AML-193 (cell line): ENCODE data around the gene CD82.
"Not testable (repeated sequence)": the region's sequence is repeated elsewhere in the genome, so short reads cannot be mapped to it uniquely, and the experiment has no call there.

Source experiments
- DNase-seq, 2 experiments: peaks; one replicate each; lab custom pipeline; 2025; lab: John Stamatoyannopoulos, UW

Gene CD82

GRCh38 chr11:44535191-44535980 is 30.1 kb upstream of the CD82 start:
- DNase-seq = no peak

GRCh38 chr11:44536788-44537516 is 28.5 kb upstream of the CD82 start:
- no peak for DNase-seq

- no peak for DNase-seq
Measured at GRCh38 chr11:44537679-44538078, 27.8 kb upstream of the CD82 start.

- DNase-seq = peak; percentile 34 to 50
Measured at GRCh38 chr11:44538375-44539054, 26.9 kb upstream of the CD82 start.

GRCh38 chr11:44539971-44540370 is 25.5 kb upstream of the CD82 start:
- DNase-seq = no peak

GRCh38 chr11:44540667-44541066 is 24.8 kb upstream of the CD82 start:
- no peak for DNase-seq

- no peak for DNase-seq
Measured at GRCh38 chr11:44542372-44542771, 23.1 kb upstream of the CD82 start.

- not testable (repeated sequence) for DNase-seq
Measured at GRCh38 chr11:44546984-44547383, 18.5 kb upstream of the CD82 start.

GRCh38 chr11:44547534-44547933 is 17.9 kb upstream of the CD82 start:
- not testable (repeated sequence) for DNase-seq

GRCh38 chr11:44548032-44548695 is 17.3 kb upstream of the CD82 start:
- no peak for DNase-seq

GRCh38 chr11:44548961-44549749 is 16.3 kb upstream of the CD82 start:
- DNase-seq = not testable (repeated sequence)

GRCh38 chr11:44550123-44550522 is 15.3 kb upstream of the CD82 start:
- no peak for DNase-seq

GRCh38 chr11:44551456-44552139 is 13.9 kb upstream of the CD82 start:
- DNase-seq = no peak

- DNase-seq = no peak
Measured at GRCh38 chr11:44555031-44555800, 10.2 kb upstream of the CD82 start.

GRCh38 chr11:44556735-44557409 is 8.6 kb upstream of the CD82 start:
- peak; percentile 33 to 54 for DNase-seq

- no peak for DNase-seq
Measured at GRCh38 chr11:44557464-44557863, 8.0 kb upstream of the CD82 start.

- no peak for DNase-seq
Measured at GRCh38 chr11:44559207-44559939, 6.1 kb upstream of the CD82 start.

- DNase-seq = not testable (repeated sequence)
Measured at GRCh38 chr11:44559940-44560300, 5.5 kb upstream of the CD82 start.

GRCh38 chr11:44561275-44561805 is 4.1 kb upstream of the CD82 start:
- DNase-seq = no peak
